ENCODE data around the gene TMEM69.
"Not testable (repeated sequence)": the region's sequence is repeated elsewhere in the genome, so short reads cannot be mapped to it uniquely, and the experiment has no call there.

The TMEM69 gene

DNA sequence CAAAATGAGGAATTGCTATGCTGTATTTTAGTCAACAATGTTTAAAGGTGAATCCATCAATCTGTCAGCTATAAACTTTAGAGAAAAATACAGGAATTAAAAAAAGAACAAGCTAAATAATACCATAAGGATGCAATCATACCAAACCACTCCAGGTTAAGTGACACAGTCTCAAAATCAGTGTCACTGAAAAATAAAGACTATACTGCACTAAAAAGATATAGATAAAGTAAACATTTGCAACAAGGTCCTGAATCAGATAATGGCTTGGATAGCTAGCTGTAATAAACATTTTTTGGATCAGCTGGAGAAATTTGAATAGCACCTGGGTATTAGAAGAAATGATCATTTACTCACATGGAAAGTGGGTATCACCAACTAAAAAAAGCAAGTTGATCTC lies 9.5 kb upstream of the TMEM69 start:
- DNase-seq = no peak

DNA sequence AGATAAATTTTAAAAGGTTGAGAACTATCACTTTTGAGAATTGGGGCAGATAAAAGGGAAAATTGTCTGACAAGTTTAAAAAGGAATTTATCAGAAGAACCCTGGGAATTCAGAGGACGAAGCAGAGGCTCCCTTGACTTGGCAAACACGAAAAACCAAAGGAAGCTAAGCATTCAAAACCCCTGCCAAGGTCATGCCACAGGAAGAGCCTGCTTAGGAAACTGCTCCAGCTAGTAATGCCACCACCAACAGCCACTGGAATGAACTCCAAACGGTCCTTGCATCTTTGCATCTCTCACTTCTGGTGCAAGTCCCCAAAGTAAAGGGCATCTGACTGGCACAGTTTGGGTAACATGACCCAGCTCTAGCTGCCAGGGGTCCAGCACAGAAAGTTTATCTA lies 8.9 kb upstream of the TMEM69 start:
- no peak for DNase-seq

DNA sequence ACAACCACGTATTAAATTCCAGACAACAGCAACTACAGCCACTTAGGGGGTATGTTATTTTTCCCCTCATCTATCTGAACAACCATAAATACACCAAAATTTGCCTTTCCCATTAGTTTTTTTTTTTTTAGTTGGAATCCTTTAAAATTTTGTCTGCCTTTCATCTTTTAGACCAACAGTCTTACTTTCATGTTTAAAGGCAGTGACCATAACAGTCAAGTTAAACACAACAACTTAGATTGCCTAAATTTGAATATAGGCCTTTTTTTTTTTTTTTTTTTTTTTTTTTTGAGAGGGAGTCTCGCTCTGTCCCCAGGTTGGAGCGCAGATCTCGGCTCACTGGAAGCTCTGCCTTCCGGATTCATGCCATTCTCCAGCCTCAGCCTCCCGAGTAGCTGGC lies 5.0 kb upstream of the TMEM69 start:
- DNase-seq = no peak

DNA sequence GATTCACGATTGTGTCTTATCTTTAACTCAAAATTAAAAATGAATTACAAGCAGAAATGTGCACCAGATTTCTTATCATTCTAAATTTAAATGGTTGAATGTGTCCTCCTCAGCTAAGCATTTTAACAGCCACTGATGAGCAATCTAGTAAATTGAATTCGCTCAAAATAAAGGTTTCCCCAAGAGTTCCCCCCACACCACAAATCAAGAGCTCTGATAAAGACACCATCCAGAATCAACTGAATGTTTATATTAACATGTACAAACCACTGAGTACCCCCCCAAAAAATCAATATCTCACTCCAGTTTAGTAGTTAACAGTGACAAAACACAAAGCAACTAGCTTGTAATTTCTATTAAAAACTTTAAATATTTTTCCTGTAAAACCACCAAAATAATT lies 3.6 kb upstream of the TMEM69 start:
- peak; percentile 24 for DNase-seq

DNA sequence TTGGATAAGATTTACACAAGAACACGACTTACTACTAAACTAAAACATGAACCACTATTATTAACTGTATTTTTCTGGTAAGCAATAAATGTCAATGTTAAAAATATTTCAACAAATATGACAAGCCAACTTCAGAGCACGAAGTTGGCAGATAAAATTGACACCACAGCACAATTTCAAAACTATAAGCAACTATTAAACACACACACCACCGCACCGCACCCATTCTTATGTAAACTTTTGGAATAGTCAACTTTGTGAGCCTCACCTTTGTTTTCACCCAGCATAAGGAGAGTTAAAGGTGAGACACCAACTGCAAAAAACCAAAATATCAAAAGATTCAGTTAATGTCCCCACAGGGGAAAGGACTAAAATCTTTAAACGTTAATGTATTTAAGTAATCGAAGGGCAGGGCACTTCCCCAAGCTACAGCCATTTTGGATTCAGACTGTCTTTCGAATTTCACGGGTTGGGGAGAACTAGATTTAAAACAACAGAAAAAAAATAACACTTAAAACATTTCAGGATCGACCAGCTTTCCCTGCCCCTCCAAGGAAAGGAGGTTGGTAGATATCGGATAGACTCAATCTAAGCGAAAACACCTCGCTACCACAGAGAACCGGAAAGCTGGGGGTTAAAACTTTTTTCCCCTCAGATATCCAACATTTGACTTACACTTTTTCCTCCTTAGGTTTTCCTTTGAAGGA lies 2.5 kb upstream of the TMEM69 start:
- peak; percentile 20 for DNase-seq

DNA sequence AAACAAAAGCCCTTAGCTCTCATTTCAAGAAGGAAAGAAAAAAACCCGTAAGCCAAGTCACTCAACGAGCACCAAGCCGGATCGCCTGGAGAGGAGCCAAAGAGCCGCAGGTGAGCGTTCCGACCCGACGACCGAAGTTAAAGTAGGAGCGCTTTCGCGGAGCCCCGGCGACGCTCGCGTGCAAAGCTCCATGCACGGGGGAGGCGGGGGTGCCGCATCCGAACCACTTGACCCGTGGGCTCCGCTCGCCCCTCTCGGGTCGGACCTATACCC lies 2.0 kb upstream of the TMEM69 start:
- peak; percentile 49 for DNase-seq

DNA sequence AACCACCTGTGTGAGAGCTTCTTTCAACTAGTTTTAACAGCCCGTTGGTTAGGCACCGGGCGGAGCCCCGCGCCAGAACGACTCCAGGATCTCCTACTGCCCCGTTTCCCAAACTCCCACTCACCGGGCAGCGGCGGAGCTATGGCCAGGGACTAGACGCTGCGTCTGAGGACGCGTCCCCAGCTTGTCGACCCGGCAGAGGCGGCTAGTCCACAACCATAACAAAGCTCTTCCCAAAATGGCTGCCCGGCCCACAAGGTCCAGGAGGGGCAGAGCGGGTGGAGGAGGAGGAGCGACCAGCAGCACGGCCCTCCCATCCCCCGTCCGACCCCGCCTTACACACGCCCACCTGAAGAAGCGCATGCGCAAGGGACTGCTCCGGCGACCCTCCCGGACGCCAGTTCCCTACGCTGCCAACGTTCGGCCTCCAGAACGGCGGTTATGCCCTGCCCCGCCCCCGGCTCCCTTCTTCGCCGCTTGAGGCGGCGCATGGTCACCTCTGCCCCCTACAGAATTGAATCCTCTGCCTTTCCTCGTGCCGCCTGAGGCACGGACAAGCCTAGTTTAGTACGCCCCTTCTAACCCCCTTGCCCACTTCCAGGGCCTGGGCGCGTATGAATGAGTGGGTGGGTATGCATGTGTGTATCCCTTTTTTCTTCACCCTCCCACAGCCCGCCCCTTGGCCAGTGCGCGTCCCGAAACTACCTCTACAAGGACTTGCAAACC lies 1.5 kb upstream of the TMEM69 start, which contains the start of gene GPBP1L1:
TSS of gene GPBP1L1 (minus strand) at position 246 of the 726 bp plus-strand sequence. CDS start 27,446 bp downstream, outside the sequence.
- DNase-seq = peak; percentile 93

DNA sequence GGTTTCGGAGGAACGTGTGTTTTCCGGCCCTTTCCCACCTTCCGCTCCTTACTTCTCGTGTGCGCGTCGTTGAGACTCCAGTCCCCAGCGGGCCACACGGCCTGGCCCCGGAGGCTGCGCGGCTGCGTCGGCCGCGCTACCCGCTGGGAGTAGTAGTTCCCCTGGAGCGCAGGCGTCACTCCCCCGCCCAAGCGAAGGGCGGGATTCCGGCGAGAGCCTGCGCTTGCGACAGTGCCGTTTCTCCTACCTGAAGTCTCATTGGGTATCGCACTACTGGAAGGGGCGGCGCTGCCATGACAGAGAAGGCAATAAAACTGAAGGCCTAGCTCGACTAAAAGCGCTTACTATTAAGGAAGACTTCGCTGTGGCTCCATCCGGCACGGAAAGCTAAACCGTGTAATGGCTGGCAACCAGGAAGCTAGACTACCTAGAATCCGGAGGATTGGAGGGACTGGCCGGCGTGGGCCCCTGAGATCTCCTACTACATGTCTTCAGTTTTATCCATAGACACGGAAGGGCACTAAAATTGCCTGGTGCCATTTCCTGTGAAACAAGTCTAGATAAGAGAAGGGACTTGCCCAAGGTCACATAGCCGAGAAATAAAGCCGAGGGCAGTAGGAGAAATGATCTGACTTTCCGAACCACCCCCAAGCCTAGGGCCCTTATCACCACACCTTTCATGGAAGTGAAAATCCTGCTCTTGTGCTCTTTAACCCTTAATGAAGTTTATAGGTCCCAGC lies 797 bp upstream of the TMEM69 start:
- DNase-seq = peak; percentile 94

DNA sequence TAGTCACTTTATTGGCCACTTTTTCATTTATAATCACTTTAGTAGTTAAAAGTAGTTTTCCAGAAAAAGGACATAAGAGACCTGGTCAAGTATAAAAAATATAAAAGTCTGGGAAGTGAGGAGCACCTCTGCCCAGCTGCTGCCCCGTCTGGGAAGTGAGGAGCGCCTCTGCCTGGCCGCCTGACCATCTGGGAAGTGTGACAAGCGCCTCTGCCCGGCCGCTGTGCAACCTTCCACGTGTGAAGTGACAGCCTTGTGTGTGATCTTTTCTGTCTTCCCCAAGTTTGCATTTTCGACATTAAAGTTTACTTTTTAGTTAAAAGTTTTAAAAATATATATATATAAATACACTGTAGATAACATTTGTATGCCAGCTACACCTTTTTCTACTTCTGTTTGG lies 5.8 kb downstream of the TMEM69 start:
- not testable (repeated sequence) for DNase-seq

DNA sequence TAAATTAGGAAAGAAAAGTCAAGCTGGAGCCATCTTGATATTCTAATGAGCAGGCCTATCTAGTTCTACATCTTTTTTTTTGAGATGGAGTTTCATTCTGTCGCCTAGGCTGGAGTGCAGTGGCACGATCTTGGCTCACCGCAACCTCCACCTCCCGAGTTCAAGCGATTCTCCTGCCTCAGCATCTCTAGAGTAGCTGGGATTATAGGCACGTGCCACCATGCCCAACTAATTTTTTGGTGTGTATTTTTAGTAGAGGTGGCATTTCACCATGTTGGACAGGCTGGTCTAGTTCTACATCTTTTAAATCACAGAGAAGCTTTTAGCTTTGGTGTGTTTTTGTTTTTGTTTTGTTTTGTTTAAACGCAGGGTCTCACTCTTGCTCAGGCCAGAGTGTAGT lies 6.8 kb downstream of the TMEM69 start:
- DNase-seq = no peak

DNA sequence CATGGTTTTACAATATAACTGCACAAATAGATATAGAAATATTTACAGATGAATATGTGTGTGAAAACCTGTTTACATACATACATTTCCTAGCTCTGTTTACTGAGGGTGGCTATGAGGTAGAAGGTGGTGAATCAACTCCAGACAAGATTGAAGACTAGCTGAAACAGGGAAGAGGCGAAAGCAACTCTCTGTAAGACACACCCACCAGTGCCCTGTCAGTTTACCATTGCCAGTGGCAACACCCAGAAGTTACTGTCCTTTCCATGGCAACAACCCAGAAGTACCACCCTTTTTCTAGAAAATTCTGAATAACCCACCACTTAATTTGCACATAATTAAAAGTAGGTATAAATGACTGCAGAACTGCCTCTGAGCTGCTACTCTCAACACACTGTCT lies 16.7 kb downstream of the TMEM69 start:
- DNase-seq = no peak

DNA sequence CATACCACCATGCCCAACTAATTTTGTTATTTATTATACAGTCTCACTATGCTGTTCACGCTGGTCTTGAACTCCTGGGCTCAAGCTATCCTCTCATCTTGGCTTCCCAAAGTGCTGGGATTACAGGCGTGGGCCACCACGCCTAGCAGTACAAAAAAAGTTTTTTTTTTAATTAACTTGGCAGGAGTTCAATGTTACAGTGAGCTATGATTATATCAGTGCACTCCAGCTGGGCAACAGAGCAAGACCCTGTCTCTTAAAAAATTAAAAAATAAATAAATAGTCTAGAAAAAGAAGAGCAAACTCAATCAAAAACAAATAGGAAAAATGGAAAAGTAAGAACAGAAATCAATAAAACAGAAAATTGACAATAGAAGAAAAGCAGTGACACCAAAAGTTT lies 25.7 kb downstream of the TMEM69 start:
- DNase-seq = no peak

DNA sequence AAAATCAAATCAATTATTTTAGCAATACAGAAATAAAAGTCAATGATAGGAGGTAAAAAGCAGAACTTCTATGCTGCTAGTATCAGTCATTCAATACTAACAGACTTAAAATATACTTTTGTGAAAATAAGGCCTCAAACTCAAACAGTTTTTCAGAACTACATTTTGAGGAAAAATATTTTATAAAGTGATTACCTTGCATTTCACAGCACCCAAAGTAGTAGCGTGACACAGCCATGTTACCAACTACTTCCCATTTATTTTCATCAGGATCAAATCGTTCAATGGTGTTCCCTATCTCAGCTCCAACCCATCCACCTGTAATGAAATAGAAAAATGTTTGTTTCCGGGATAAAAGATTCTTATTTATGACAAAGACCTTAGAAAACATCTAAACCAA lies 28.7 kb downstream of the TMEM69 start:
- no peak for DNase-seq

DNA sequence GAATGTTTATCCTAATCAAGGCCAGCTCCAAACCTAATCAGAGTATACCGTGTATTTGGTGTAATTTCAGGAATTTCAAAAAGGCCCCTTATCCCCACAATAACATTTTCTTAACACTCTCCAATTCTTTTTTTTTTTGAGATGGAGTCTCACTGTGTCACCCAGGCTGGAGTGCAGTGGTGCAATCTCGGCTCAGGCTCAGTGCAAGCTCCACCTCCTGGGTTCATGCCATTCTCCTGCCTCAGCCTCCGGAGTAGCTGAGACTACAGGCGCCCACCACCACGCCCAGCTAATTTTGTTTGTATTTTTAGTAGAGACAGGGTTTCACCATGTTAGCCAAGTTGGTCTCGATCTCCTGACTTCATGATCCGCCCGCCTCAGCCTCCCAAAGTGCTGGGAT lies 29.4 kb downstream of the TMEM69 start:
- not testable (repeated sequence) for DNase-seq

DNA sequence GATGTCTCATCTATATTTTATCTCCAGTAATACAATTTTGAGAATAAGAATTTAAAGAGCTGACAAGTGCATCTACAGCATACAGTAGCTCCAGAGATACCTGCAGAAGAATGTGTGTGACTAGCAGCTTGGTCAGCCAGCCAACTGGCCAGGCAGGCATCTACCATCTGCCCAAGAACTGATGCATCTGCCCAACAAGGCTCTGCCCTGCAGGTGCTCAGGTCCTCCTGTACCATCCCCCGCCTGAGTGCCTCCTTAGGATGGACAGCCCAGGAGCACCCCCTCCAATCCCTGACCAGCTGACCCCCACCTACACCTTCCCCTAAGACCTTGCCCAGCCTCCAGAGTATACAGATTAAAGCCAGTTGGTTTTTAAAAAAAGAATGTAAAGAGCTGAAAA lies 30.3 kb downstream of the TMEM69 start:
- DNase-seq = no peak

DNA sequence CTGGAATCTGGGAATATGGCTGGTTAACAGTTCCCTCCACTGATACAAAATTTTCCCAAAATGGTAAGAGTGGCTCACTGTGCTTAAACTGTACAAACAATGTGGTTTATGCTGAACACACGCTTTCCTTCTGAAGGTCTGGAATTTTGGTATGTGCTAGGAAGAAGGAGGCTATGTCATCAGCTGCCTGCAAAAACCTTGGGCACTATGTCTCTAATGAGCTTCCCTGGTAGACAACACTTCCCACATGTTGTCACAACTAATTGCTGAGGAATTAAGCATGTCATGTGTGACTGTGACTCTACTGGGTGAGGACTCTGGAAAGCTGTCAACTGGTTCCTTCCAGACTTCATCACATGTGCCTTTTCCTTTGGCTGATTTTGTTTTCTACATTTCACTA lies 33.2 kb downstream of the TMEM69 start:
- no peak for DNase-seq

DNA sequence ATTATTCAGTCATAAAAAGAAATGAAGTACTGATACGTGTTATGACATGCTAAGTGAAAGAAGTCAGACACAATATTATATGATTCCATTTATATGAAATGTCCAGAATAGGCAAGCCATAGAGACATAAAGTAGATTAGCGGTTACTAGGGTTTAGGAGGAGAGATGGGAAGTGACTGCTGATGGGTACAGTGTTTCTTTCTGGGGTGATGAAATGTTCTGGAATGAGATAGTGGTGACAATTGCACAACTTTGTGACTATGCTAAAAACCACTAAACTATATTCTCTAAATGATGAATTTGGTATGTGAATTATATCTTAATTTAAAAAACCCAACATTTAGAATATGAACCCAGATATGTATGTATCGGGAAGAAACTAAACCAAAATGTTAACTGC lies 34.8 kb downstream of the TMEM69 start:
- no peak for DNase-seq

DNA sequence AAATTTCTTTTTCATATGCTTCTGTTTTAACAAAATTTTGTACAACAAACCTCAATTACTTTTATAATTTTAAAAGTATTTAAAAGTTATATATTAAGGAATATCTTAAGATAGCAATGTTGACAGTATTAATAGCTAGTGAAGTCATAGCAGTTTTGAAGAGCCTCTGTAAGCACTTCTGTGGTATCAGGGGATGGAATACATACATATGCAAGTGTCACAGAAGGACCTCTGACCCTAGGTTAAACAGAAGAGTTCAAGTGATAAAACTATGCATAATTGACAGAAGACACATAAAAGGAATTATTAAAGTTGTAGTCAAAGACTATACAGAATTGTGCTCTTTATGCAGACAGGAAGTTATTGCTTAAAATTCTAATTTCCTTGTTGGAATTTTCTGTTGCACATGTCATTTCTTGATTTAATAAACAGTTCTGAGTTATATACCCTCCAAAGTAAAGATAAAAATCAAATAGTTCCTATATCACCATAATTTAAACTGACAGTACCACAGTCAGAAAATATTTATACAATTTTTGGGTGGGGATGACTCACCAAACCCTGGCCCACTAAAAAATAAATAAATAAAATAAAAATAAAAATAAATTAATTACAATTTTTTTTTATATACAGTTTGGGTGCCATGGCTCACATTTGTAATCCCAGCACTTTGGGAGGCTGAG lies 35.4 kb downstream of the TMEM69 start:
- no peak for DNase-seq

DNA sequence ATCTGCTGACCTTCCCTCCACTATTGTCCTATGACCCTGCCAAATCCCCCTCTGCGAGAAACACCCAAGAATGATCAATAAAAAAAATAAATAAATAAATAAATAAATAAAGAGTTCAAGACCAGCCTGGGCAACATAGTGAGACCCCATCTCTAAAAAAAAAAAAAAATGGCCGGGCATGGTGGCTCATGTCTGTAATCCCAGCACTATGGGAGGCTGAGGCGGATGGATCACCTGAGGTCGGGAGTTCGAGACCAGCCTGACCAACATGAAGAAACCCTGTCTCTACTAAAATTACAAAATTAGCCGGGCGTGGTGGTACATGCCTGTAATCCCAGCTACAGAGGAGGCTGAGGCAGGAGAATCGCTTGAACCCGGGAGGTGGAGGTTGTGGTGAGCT lies 38.0 kb downstream of the TMEM69 start:
- not testable (repeated sequence) for DNase-seq

DNA sequence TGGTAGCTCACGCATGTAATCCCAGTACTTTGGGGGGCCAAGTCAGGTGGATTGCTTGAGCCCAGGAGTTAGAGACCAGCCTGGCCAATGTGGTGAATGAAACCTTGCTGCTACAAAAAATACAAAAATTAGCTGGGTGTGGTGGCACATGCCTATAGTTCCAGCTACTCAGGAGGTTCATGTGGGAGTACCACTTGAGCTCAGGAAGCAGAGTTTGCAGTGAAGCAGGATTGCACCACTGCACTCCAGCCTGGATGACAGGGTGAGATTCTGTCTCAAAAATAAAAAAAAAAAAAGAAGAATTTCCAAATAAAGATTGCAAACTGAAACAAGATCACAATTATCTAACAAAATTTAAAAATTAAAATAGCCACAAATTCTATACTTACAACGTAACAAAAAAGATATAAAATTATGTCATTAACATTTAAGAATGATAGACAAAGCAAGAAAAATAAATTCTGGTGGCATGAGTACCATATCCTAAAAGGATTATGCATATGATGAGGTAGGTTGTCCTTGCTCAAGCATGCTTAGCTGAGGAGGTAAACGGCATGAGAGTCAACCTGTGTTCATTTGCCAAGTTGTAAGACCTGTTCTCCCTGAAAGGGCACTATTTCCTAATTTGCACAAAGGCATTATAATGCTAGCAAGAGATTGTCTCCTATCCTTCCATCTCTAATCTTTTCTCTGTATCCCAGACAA lies 42.2 kb downstream of the TMEM69 start:
- DNase-seq = no peak

DNA sequence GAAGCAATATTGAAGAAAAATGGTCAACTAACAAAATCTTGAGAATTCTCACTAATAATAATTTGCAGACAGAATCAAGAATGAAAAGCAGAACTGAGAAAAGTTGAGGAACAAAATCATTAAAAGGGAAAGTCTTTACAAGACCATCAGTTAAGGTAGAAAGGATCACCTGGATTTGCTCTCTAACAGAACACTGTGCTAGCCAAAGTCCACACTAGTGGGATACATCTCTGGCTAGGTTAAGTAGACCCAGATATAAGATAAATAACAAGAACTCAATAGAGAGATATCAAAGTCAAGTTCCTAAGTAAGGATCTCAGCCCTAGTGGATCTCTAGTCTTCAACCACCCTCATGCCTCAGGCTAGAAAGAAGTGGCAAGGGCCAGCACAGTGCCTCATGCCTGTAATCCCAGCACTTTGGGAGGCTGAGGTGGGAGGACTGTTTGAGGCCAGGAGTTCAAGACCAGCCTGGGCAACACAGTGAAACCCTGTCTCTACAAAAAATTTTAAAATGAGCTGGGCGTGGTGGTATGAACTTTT lies 42.9 kb downstream of the TMEM69 start:
- no peak for DNase-seq

DNA sequence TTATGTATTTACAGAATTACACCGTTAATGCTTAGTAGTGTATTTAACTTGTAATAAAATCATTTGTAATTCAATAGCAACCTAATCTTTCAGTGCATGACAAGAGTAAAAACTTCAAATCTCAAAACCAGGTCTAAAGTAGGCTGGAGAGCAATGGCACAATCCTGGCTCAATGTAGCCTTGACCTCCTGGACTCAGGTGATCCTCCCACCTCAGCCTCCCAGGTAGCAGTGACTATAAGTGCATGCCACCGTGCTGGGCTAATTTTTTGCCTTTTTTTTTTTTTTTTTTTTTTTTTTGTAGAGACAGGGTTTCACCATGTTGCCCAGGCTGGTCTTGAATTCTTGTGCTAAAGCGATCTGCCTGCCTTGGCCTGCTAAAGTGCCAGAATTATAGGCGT lies 51.2 kb downstream of the TMEM69 start:
- no peak for DNase-seq

Measured in NCI-H146 (cell line).